Suprapubic skin (tissue), 4 donors: ENCODE results near the gene ADAMTS10. TPM values are rescaled to one million over a fixed set of nuclear protein-coding genes. Genes with fewer than 3 reads are reported as not detected.
A peak's percentile ranks its signal among the peaks of the same experiment; 100 is the strongest.

Experiments used
- DNase-seq, 2 donors: peaks; one replicate each; pipeline ENCODE4 v3.0.0-alpha.2; 2019; ENCODE audit warnings: low spot score in 2 of 2
- H3K27ac ChIP-seq: fragments of 200-600 bp; sonication (generic); one replicate; pipeline ENCODE4 v1.5.1; 2019
- H3K27me3 ChIP-seq: fragments of 200-600 bp; sonication (generic); one replicate; pipeline ENCODE4 v1.5.1; 2019
- H3K36me3 ChIP-seq: fragments of 200-600 bp; sonication (generic); one replicate; pipeline ENCODE4 v1.5.1; 2019
- H3K4me1 ChIP-seq: fragments of 200-600 bp; sonication (generic); one replicate; pipeline ENCODE4 v1.5.1; 2019
- H3K4me3 ChIP-seq: fragments of 200-600 bp; sonication (generic); one replicate; pipeline ENCODE4 v1.5.1; 2019; ENCODE audit warnings: mild to moderate bottlenecking
- H3K9me3 ChIP-seq: fragments of 200-600 bp; sonication (generic); one replicate; pipeline ENCODE4 v1.5.1; 2019
- EP300 ChIP-seq: sonication (generic); formaldehyde crosslinking; IDR thresholded peaks from one replicate; pipeline ENCODE4 v1.6.1; 2017; ENCODE audit warnings: antibody characterized with exemption
- POLR2A ChIP-seq, 2 donors: fragments of 450-650 bp; IDR thresholded peaks; one replicate each; pipeline ENCODE4 v1.6.1; 2017; ENCODE audit warnings: antibody characterized with exemption in 2 of 2, mild to moderate bottlenecking in 2 of 2, moderate library complexity in 2 of 2
- POLR2AphosphoS5 ChIP-seq, 3 donors: sonication (generic); formaldehyde crosslinking; IDR thresholded peaks; one replicate each; pipeline ENCODE4 v1.6.1; 2017; ENCODE audit warnings: antibody characterized with exemption in 3 of 3
- WGBS: methylation state at CpG from one replicate; pipeline ENCODE4 v1.1.5; 2018; 5-methylcytosine and 5-hydroxymethylcytosine counted together
- total RNA-seq, 4 donors: library from RNA; depleted of rRNA; stranded (reverse); fragments of >200 nt; gene quantifications; one replicate each; pipeline ENCODE4 v1.1.0, GENCODE V29; 2016
- TF ChIP-seq, protein P1 (sequence below), 2 donors: fragments of 200-600 bp in 1 of 2; fragments of 450-650 bp in 1 of 2; sonication (generic) in 1 of 2; IDR thresholded peaks; one replicate each; pipeline ENCODE4 v1.5.1; 2016 to 2019; ENCODE audit warnings: antibody characterized with exemption in 2 of 2, mild to moderate bottlenecking in 1 of 2, moderate library complexity in 1 of 2

Gene ADAMTS10
- total RNA-seq, 4 donors from 2014 or later = 1.8 to 39.6 (median 6.2) TPM

DNA sequence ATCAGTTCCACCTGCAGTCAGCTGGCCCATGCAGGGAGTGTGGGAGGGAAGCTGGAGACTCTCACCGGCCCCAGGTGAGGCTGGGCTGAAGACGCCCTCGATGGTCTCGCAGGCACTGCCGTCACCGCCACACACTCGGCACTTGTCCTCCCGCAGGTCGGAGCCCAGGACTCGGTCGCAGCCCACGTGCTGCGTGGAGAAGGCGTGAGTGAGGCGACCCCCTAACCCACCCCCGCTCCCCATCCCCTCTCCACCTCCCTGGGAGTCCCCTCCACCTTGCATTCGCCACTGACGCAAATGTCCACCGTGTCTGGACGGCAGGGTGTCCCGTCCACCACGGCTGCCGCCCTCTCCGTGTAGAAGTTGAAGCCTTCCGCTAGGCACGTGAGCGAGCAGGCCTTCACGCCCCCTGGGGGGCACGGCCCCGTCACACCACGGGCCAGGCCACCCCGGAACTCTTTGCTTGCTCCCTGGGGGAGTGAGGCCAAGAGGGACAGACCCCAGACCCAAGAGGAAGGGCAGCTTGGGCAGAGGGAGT, 21.3 kb downstream of the ADAMTS10 start:
- H3K36me3 ChIP-seq = peaks cover 15% of the 10 kb centered on the region
- no peaks in the 10 kb centered on the region for H3K9me3 ChIP-seq
- no peak for TF ChIP-seq EP300
- TF ChIP-seq POLR2AphosphoS5 (IDR thresholded peaks at IDR 0.05) = no peak
- TF ChIP-seq POLR2A (IDR thresholded peaks at IDR 0.05) = no peak
- TF ChIP-seq, protein P1, sequence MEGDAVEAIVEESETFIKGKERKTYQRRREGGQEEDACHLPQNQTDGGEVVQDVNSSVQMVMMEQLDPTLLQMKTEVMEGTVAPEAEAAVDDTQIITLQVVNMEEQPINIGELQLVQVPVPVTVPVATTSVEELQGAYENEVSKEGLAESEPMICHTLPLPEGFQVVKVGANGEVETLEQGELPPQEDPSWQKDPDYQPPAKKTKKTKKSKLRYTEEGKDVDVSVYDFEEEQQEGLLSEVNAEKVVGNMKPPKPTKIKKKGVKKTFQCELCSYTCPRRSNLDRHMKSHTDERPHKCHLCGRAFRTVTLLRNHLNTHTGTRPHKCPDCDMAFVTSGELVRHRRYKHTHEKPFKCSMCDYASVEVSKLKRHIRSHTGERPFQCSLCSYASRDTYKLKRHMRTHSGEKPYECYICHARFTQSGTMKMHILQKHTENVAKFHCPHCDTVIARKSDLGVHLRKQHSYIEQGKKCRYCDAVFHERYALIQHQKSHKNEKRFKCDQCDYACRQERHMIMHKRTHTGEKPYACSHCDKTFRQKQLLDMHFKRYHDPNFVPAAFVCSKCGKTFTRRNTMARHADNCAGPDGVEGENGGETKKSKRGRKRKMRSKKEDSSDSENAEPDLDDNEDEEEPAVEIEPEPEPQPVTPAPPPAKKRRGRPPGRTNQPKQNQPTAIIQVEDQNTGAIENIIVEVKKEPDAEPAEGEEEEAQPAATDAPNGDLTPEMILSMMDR (IDR thresholded peaks at IDR 0.05) = no peak
- H3K4me1 ChIP-seq = peaks cover 16% of the 10 kb centered on the region
- H3K27ac ChIP-seq = no peak overlapping the region
- H3K4me3 ChIP-seq = no peak overlapping the region
- 89% methylated on average over 25 of the region's 32 CpGs for WGBS
- H3K27me3 ChIP-seq = no peaks in the 10 kb centered on the region
- DNase-seq = no peak

DNA sequence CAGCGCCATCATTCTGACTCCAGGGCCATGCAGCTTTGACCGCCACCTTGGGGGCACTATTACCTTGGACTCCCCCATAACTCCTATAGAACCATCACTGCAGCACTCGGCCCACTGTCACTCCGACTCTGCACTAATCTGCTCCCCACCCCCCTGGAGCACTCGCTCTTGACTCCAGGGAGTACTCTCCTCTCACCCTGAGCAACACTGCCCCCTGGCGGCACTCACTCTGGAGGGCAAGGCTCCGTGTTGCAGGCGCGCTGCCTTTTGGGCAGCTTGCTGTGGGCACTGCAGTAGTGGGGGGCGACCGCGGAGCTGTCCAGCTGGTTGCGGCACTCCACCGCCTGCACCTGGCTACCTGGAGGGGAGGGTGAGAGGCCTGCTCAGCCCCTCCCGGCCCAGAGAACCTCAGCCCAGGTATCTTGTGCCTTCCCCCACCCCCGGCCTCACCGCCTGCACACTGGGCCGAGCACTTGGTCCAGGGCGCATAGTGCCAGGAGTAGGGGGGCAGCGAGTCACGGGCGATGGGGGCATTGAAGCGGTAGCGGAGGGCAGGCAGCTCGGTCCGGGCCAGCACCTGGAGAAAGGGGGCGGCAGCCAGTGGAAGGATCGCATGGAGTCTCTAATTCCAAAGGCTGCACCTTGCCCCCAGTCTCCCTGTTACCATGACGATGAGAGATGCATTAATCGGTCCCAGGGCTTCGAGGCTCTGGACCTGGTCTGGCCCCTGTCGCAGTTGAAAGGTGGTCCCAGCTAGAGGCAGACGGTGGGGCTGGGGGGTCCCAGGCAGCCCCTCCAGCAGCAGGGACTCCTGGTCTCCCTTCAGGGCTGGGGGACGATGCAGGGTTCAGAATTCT, 24.4 kb downstream of the ADAMTS10 start:
- no peak for TF ChIP-seq POLR2A (IDR thresholded peaks at IDR 0.05)
- TF ChIP-seq, protein P1 (IDR thresholded peaks at IDR 0.05) = peak in 1 of 2 donors; percentile 55
- no peak for TF ChIP-seq POLR2AphosphoS5 (IDR thresholded peaks at IDR 0.05)
- TF ChIP-seq EP300 = no peak
- Histone ChIP-seq H3K4me1 (no peaks in the 10 kb centered on the region), H3K27ac (no peak overlapping the region), H3K36me3 (peaks cover 15% of the 10 kb centered on the region), H3K27me3 (no peaks in the 10 kb centered on the region), H3K9me3 (no peaks in the 10 kb centered on the region), H3K4me3 (no peak overlapping the region)
- 75% methylated on average over 29 of the region's 34 CpGs for WGBS
- peak in 1 of 2 donors; percentile 74 for DNase-seq

DNA sequence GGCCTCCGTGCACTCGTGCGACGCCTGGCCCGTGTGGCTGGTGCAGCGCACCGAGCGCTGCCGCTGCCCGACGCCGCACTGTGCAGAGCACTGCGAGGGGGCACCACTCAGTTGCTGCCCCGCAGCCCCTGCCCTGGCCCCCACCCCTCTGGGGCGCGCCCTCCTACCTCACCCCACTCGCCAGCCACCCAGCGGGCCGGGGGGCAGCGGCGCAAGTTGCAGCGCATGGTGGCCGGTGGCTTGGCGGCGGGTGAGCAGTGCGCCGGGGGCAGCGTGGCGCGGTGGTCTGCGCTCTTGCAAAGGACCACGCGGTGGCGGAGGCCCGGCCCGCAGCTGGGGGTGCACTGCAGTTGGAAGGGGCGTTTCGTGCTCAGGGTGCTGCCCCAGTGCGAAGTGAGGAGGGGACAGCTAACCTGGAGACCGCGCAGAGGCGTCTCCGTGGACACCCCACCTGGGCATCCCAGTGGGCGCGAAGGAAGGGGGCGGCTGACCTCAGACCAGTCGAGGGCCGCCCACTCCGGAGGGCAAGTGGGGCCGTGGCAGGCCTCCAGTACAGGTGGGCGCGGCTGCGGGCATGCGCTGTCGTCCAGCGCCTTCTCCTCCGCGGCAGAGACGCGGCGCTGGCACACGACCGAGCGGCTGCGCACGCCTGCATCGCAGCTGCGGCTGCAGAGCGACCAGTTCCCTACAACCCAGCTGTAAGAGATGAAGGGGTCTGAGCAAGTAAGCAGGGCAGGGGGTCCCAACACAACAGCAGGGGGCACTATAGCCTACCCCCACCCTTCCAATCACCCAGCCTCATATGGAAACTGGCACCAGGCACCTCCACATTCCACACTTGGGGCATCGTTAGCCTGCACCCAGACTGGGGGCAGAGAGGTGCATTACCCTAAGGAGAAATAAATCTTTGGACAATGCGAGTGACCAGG, 25.3 kb downstream of the ADAMTS10 start:
- 93% methylated on average over 20 of the region's 71 CpGs for WGBS
- H3K9me3 ChIP-seq = no peaks in the 10 kb centered on the region
- no peak overlapping the region for H3K4me3 ChIP-seq
- TF ChIP-seq POLR2AphosphoS5 (IDR thresholded peaks at IDR 0.05) (no peak), POLR2A (IDR thresholded peaks at IDR 0.05) (no peak)
- TF ChIP-seq, protein P1 (IDR thresholded peaks at IDR 0.05) = no peak
- no peaks in the 10 kb centered on the region for H3K27me3 ChIP-seq
- H3K27ac ChIP-seq = no peak overlapping the region
- no peak for DNase-seq
- H3K36me3 ChIP-seq = peaks cover 15% of the 10 kb centered on the region
- H3K4me1 ChIP-seq = peaks cover 5% of the 10 kb centered on the region

DNA sequence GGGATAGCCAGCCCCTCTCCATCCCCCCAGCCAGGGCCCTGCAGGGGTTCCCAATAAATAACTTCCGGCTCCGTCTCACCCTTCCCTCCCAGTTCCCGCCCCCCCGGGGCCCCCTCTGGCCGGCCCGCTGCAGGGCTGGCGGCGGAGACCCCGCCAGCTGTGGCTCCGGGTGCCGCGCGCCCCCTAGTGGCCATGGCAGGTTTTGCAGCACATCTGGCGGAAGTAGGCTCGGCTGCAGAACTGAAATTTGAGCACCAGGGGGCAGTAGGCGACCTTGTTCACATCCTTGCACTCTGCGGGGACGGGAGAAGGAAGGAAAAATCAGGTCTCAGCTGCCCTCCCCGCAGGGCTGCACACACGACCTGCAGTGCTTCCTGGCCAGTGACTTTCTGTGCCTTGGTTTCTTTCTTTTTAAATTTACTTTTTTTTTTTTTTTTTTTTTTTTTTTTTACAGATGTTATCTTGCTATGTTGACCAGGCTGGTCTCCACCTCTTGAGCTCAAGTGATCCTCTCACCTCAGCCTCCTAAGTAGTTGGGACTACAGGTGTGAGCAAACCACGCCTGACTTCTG, 29.7 kb downstream of the ADAMTS10 start:
- H3K9me3 ChIP-seq = no peaks in the 10 kb centered on the region
- 8% methylated on average over 9 of the region's 21 CpGs for WGBS
- no peaks in the 10 kb centered on the region for H3K27me3 ChIP-seq
- H3K4me3 ChIP-seq = no peak overlapping the region
- peaks cover 10% of the 10 kb centered on the region for H3K36me3 ChIP-seq
- H3K4me1 ChIP-seq = peaks cover 29% of the 10 kb centered on the region
- TF ChIP-seq POLR2AphosphoS5 (IDR thresholded peaks at IDR 0.05) (no peak), EP300 (no peak), POLR2A (IDR thresholded peaks at IDR 0.05) (no peak)
- TF ChIP-seq, protein P1 (IDR thresholded peaks at IDR 0.05) = peak; percentile 97 to 100
- H3K27ac ChIP-seq = no peak overlapping the region
- peak; percentile 87 to 89 for DNase-seq
